H9 (cell line): ENCODE data around the gene USP36. TPM values are rescaled to one million over a fixed set of nuclear protein-coding genes. Genes with fewer than 3 reads are reported as not detected.

ENCODE experiments used
- DNase-seq: peaks from one replicate; pipeline ENCODE4 v3.0.0-alpha.2; 2017
- H2AFZ ChIP-seq: one replicate; pipeline ENCODE4 v1.6.1; 2013; ENCODE audit warnings: mild to moderate bottlenecking, low read length, control low read depth, moderate library complexity
- H2AK5ac ChIP-seq: 2 replicates; pipeline ENCODE4 v1.6.1; 2013; ENCODE audit warnings: low read length, control low read depth, mixed read lengths; ENCODE audit not compliant: insufficient read length
- H2BK120ac ChIP-seq: one replicate; pipeline ENCODE4 v1.6.1; 2013; ENCODE audit warnings: low read depth, mild to moderate bottlenecking, low read length, control low read depth, inconsistent platforms; ENCODE audit not compliant: poor library complexity, severe bottlenecking
- H2BK12ac ChIP-seq: 2 replicates; pipeline ENCODE4 v1.6.1; 2013; ENCODE audit warnings: low read length, control low read depth, mixed read lengths, low read depth; ENCODE audit not compliant: insufficient read length
- H2BK15ac ChIP-seq: 2 replicates; pipeline ENCODE4 v1.6.1; 2013; ENCODE audit warnings: low read depth, low read length, control low read depth
- H2BK20ac ChIP-seq: one replicate; pipeline ENCODE4 v1.6.1; 2013; ENCODE audit warnings: low read depth, mild to moderate bottlenecking, low read length, control low read depth, inconsistent platforms; ENCODE audit not compliant: poor library complexity, severe bottlenecking
- H2BK5ac ChIP-seq: 2 replicates; pipeline ENCODE4 v1.6.1; 2013; ENCODE audit warnings: low read length, control low read depth, mixed read lengths; ENCODE audit not compliant: insufficient read length
- H3K14ac ChIP-seq: 2 replicates; pipeline ENCODE4 v1.6.1; 2013; ENCODE audit warnings: low read length, control low read depth; ENCODE audit not compliant: insufficient read depth
- H3K18ac ChIP-seq: 2 replicates; pipeline ENCODE4 v1.6.1; 2013; ENCODE audit warnings: low read depth, mild to moderate bottlenecking, mixed read lengths, low read length, control low read depth; ENCODE audit not compliant: insufficient read length
- H3K23ac ChIP-seq: 2 replicates; pipeline ENCODE4 v1.6.1; 2013; ENCODE audit warnings: low read length, control low read depth, mixed read lengths, low read depth; ENCODE audit not compliant: insufficient read length
- H3K23me2 ChIP-seq: 2 replicates; pipeline ENCODE4 v1.6.1; 2013; ENCODE audit warnings: low read depth, mild to moderate bottlenecking, mixed read lengths, low read length, control low read depth; ENCODE audit not compliant: insufficient read length, poor library complexity, severe bottlenecking
- H3K27ac ChIP-seq: 2 replicates; pipeline ENCODE4 v1.5.1; 2013; ENCODE audit warnings: low read length, control low read depth, mixed read lengths, low read depth; ENCODE audit not compliant: insufficient read length
- H3K27me3 ChIP-seq: 2 replicates; pipeline ENCODE4 v1.6.1; 2013; ENCODE audit warnings: low read length, control low read depth, inconsistent platforms; ENCODE audit not compliant: insufficient read depth
- H3K4ac ChIP-seq: 2 replicates; pipeline ENCODE4 v1.6.1; 2013; ENCODE audit warnings: low read depth, mild to moderate bottlenecking, control low read depth, inconsistent platforms, low read length, moderate library complexity
- H3K4me1 ChIP-seq: 2 replicates; pipeline ENCODE4 v1.6.1; 2013; ENCODE audit warnings: low read length, control low read depth, inconsistent platforms; ENCODE audit not compliant: insufficient read depth
- H3K4me2 ChIP-seq: 2 replicates; pipeline ENCODE4 v1.6.1; 2013; ENCODE audit warnings: low read length, control low read depth, mixed read lengths; ENCODE audit not compliant: insufficient read length, insufficient read depth
- H3K56ac ChIP-seq: 2 replicates; pipeline ENCODE4 v1.6.1; 2013; ENCODE audit warnings: low read depth, mild to moderate bottlenecking, mixed read lengths, low read length, control low read depth; ENCODE audit not compliant: insufficient read length
- H3K79me1 ChIP-seq: 2 replicates; pipeline ENCODE4 v1.6.1; 2013; ENCODE audit warnings: low read depth, mild to moderate bottlenecking, moderate library complexity, low read length, control low read depth, inconsistent platforms; ENCODE audit not compliant: insufficient read depth, poor library complexity, severe bottlenecking
- H3K79me2 ChIP-seq: 2 replicates; pipeline ENCODE4 v1.6.1; 2013; ENCODE audit warnings: low read length, control low read depth, inconsistent platforms; ENCODE audit not compliant: insufficient read depth
- H3K9ac ChIP-seq: 2 replicates; pipeline ENCODE4 v1.6.1; 2013; ENCODE audit warnings: low read length, control low read depth, mixed read lengths; ENCODE audit not compliant: insufficient read length; ENCODE audit errors: extremely low read depth
- H3K9me3 ChIP-seq: one replicate; pipeline ENCODE4 v1.6.1; 2013; ENCODE audit warnings: low read depth, low read length, inconsistent platforms; ENCODE audit not compliant: control insufficient read depth
- H3T11ph ChIP-seq: one replicate; pipeline ENCODE4 v1.6.1; 2013; ENCODE audit warnings: mild to moderate bottlenecking, low read length, control low read depth, inconsistent platforms
- H4K20me1 ChIP-seq: one replicate; pipeline ENCODE4 v1.6.1; 2013; ENCODE audit not compliant: control insufficient read depth, insufficient read length, insufficient read depth
- H4K5ac ChIP-seq: 2 replicates; pipeline ENCODE4 v1.6.1; 2013; ENCODE audit warnings: low read depth, mild to moderate bottlenecking, mixed read lengths, low read length, control low read depth; ENCODE audit not compliant: insufficient read length
- H4K8ac ChIP-seq: replicated peaks from 2 replicates; pipeline ENCODE4 v1.6.1; 2013; ENCODE audit warnings: low read length, control low read depth, mixed read lengths, low read depth; ENCODE audit not compliant: insufficient read length
- H4K91ac ChIP-seq: 2 replicates; pipeline ENCODE4 v1.6.1; 2013; ENCODE audit warnings: low read depth, mild to moderate bottlenecking, moderate library complexity, mixed read lengths, low read length, control low read depth; ENCODE audit not compliant: insufficient read length
- H3K27ac Mint-ChIP-seq, 3 experiments: 2 replicates in 2 of 3; 3 replicates in 1 of 3; pipeline ENCODE4 v1.8.0; 2020 to 2021; ENCODE audit warnings: mixed read lengths in 3 of 3, mild to moderate bottlenecking in 1 of 3, moderate library complexity in 1 of 3
- H3K27me3 Mint-ChIP-seq: 2 replicates; pipeline ENCODE4 v1.8.0; 2021; ENCODE audit warnings: low read depth, mild to moderate bottlenecking, moderate library complexity, mixed read lengths
- H3K36me3 Mint-ChIP-seq, 3 experiments: 2 replicates in 2 of 3; 3 replicates in 1 of 3; pipeline ENCODE4 v1.8.0; 2020 to 2021; ENCODE audit warnings: low read depth in 3 of 3, mixed read lengths in 3 of 3; ENCODE audit not compliant: insufficient read depth in 1 of 3
- H3K4me1 Mint-ChIP-seq, 2 experiments: 2 replicates each; pipeline ENCODE4 v1.8.0; 2020; ENCODE audit warnings: mixed read lengths in 2 of 2
- H3K4me3 Mint-ChIP-seq, 2 experiments: 2 replicates in 1 of 2; 3 replicates in 1 of 2; pipeline ENCODE4 v1.8.0; 2020 to 2021; ENCODE audit warnings: mild to moderate bottlenecking in 2 of 2, mixed read lengths in 2 of 2, moderate library complexity in 1 of 2
- H3K9me3 Mint-ChIP-seq, 2 experiments: 2 replicates in 1 of 2; 3 replicates in 1 of 2; pipeline ENCODE4 v1.8.0; 2020; ENCODE audit warnings: mild to moderate bottlenecking in 2 of 2, mixed read lengths in 2 of 2, moderate library complexity in 1 of 2
- WGBS: extraction: QIAGEN DNeasy Blood & Tissue Kit; methylation state at CpG from one replicate; pipeline ENCODE4 v1.1.7; 2013; ENCODE audit warnings: missing lambda C conversion rate, low lambda C conversion rate, mixed read lengths; ENCODE audit not compliant: insufficient read length; ENCODE audit errors: extremely low coverage; 5-methylcytosine and 5-hydroxymethylcytosine counted together
- total RNA-seq: library from RNA; stranded (reverse); gene quantifications from 2 replicates; pipeline ENCODE4 v1.2.1, GENCODE V29; 2021
- TF ChIP-seq, protein P1 (sequence below): fragments of 200-600 bp; sonication (generic); conservative IDR thresholded peaks from 3 replicates; pipeline ENCODE4 v1.8.0; 2021; ENCODE audit warnings: antibody characterized with exemption, mild to moderate bottlenecking

The USP36 gene
- total RNA-seq, 1 experiment from 2014 or later = 106 TPM

DNA sequence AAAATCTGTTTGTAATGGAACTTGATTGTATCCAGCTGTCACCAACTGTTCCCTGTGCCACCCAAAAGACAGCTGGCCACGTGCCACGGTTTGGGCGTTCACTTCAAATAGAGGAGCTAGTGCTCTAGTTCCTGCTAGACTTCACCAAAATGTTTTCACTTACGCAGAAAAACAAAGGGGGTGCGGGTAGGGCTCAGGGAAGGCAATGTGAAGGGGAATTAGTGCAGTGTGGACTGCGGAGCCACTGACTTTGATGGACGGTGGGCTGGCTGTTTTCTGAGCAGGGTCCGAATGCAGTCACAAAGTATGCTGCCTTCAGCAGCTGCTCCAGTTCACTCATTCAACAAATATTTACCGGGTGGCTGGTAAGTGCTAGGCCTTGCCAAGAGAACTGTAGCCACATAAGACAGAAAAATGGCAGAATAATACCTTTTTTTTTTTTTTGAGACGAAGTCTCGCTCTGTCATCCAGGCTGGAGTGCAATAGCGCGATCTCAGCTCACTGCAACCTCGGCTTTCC is 50.9 kb downstream of the USP36 start:
- H4K5ac ChIP-seq = no peak overlapping the region
- no peak overlapping the region for H3K18ac ChIP-seq
- no peak overlapping the region for H2AK5ac ChIP-seq
- H4K91ac ChIP-seq = no peak overlapping the region
- H3K27ac ChIP-seq = no peak overlapping the region
- H2BK20ac ChIP-seq = no peak overlapping the region
- H3K4me2 ChIP-seq = no peak overlapping the region
- Mint-ChIP-seq H3K27ac (peak overlapping the region; percentile 50 to 74 (median 52); a peak in 5 of 7 replicates), H3K4me1 (peaks cover 24 to 25% of the 10 kb centered on the region in 2 experiments), H3K36me3 (peaks cover 3 to 48% (median 28%) of the 10 kb centered on the region in 3 experiments; a peak in 6 of 7 replicates), H3K27me3 (no peaks in the 10 kb centered on the region), H3K9me3 (no peaks in the 10 kb centered on the region), H3K4me3 (no peak overlapping the region)
- no peaks in the 10 kb centered on the region for H3K23me2 ChIP-seq
- no peak overlapping the region for H3K14ac ChIP-seq
- H3K79me1 ChIP-seq = no peaks in the 10 kb centered on the region
- no peak overlapping the region for H2BK12ac ChIP-seq
- no peaks in the 10 kb centered on the region; the same call in 1 of the 2 replicates for H3K4me1 ChIP-seq
- H4K20me1 ChIP-seq = no peaks in the 10 kb centered on the region
- H3K79me2 ChIP-seq = no peaks in the 10 kb centered on the region; the same call in 1 of the 2 replicates
- H3K4ac ChIP-seq = no peak overlapping the region
- no peak overlapping the region for H2AFZ ChIP-seq
- H3K23ac ChIP-seq = no peak overlapping the region
- no peak overlapping the region for H4K8ac ChIP-seq
- H2BK15ac ChIP-seq = no peak overlapping the region
- no peaks in the 10 kb centered on the region for H3K27me3 ChIP-seq
- H3T11ph ChIP-seq = no peak overlapping the region
- no CpG with 5 or more reads among the region's 14 CpGs for WGBS
- no peak for DNase-seq
- H3K9ac ChIP-seq = no peak overlapping the region
- H2BK5ac ChIP-seq = no peak overlapping the region
- TF ChIP-seq, protein P1, sequence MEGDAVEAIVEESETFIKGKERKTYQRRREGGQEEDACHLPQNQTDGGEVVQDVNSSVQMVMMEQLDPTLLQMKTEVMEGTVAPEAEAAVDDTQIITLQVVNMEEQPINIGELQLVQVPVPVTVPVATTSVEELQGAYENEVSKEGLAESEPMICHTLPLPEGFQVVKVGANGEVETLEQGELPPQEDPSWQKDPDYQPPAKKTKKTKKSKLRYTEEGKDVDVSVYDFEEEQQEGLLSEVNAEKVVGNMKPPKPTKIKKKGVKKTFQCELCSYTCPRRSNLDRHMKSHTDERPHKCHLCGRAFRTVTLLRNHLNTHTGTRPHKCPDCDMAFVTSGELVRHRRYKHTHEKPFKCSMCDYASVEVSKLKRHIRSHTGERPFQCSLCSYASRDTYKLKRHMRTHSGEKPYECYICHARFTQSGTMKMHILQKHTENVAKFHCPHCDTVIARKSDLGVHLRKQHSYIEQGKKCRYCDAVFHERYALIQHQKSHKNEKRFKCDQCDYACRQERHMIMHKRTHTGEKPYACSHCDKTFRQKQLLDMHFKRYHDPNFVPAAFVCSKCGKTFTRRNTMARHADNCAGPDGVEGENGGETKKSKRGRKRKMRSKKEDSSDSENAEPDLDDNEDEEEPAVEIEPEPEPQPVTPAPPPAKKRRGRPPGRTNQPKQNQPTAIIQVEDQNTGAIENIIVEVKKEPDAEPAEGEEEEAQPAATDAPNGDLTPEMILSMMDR = no peak
- no peak overlapping the region for H3K56ac ChIP-seq
- no peak overlapping the region for H2BK120ac ChIP-seq
- no peaks in the 10 kb centered on the region for H3K9me3 ChIP-seq
